HG02852 (cell line): ENCODE data around the gene AADACL3.
"Not testable (repeated sequence)": the region's sequence is repeated elsewhere in the genome, so short reads cannot be mapped to it uniquely, and the experiment has no call there.

Source experiments
- ATAC-seq: cut with Tn5 transposase; IDR thresholded peaks from one replicate; pipeline ENCODE4 v1.9.1; 2021; ENCODE audit warnings: mild to moderate bottlenecking, moderate library complexity; ENCODE audit not compliant: unreplicated experiment

Gene AADACL3

GRCh38 chr1:12715896-12716437, at the start of gene AADACL3:
Gene AADACL3, plus strand, starts transcription at chr1:12716110. Its CDS starts 67 bp downstream, at chr1:12716177.
- ATAC-seq: no peak

- no peak for ATAC-seq
Observed at GRCh38 chr1:12666141-12666735, 49.7 kb upstream of the AADACL3 start.

GRCh38 chr1:12669529-12670068, 46.3 kb upstream of the AADACL3 start:
- no peak for ATAC-seq

GRCh38 chr1:12674358-12674757, 41.6 kb upstream of the AADACL3 start:
- no peak for ATAC-seq

- ATAC-seq: not testable (repeated sequence)
Observed at GRCh38 chr1:12676122-12676521, 39.8 kb upstream of the AADACL3 start.

GRCh38 chr1:12677565-12677964, 38.3 kb upstream of the AADACL3 start:
- ATAC-seq: no peak

- no peak for ATAC-seq
Observed at GRCh38 chr1:12678350-12678749, 37.6 kb upstream of the AADACL3 start.

- no peak for ATAC-seq
Observed at GRCh38 chr1:12678820-12679219, 37.1 kb upstream of the AADACL3 start.

GRCh38 chr1:12690156-12690555, 25.8 kb upstream of the AADACL3 start:
- ATAC-seq: no peak

- no peak for ATAC-seq
Observed at GRCh38 chr1:12692967-12693782, 22.7 kb upstream of the AADACL3 start.

- ATAC-seq: no peak
Observed at GRCh38 chr1:12696658-12697057, 19.3 kb upstream of the AADACL3 start.

- ATAC-seq: no peak
Observed at GRCh38 chr1:12697397-12697796, 18.5 kb upstream of the AADACL3 start.

GRCh38 chr1:12703821-12704451, 12.0 kb upstream of the AADACL3 start:
- ATAC-seq: no peak

GRCh38 chr1:12706061-12706460, 9.8 kb upstream of the AADACL3 start:
- ATAC-seq: no peak

- ATAC-seq: no peak
Observed at GRCh38 chr1:12708396-12709090, 7.4 kb upstream of the AADACL3 start.

GRCh38 chr1:12709091-12709491, 6.8 kb upstream of the AADACL3 start:
- no peak for ATAC-seq

GRCh38 chr1:12709696-12710095, 6.2 kb upstream of the AADACL3 start:
- ATAC-seq: no peak

- no peak for ATAC-seq
Observed at GRCh38 chr1:12711536-12711935, 4.4 kb upstream of the AADACL3 start.

- ATAC-seq: no peak
Observed at GRCh38 chr1:12712076-12712475, 3.8 kb upstream of the AADACL3 start.

GRCh38 chr1:12712929-12713328, 3.0 kb upstream of the AADACL3 start:
- no peak for ATAC-seq

GRCh38 chr1:12713651-12714050, 2.3 kb upstream of the AADACL3 start:
- not testable (repeated sequence) for ATAC-seq
